Thymus (tissue), 11 donors: Measurements from ENCODE around the gene RASSF10. TPM values are rescaled to one million over a fixed set of nuclear protein-coding genes. Genes with fewer than 3 reads are reported as not detected.

Experiments used
- DNase-seq, 9 donors: peaks; one replicate each; pipeline ENCODE4 v3.0.0-alpha.2; 2013; ENCODE audit warnings: low spot score in 9 of 9, low read depth in 6 of 9, missing footprints in 1 of 9
- H3K27ac ChIP-seq, 2 donors: one replicate each; pipeline ENCODE4 v1.5.1; 2013; ENCODE audit warnings: control low read depth in 1 of 2, low read depth in 1 of 2, low read length in 1 of 2, mild to moderate bottlenecking in 1 of 2, moderate library complexity in 1 of 2
- H3K27me3 ChIP-seq, 2 donors: one replicate each; pipeline ENCODE4 v1.5.1; 2013; ENCODE audit warnings: low read length in 1 of 2; ENCODE audit not compliant: control insufficient read depth in 2 of 2, insufficient read depth in 1 of 2
- H3K36me3 ChIP-seq, 2 donors: one replicate each; pipeline ENCODE4 v1.5.1; 2013; ENCODE audit warnings: low read length in 1 of 2, mild to moderate bottlenecking in 1 of 2, moderate library complexity in 1 of 2; ENCODE audit not compliant: control insufficient read depth in 2 of 2, insufficient read depth in 2 of 2
- H3K4me1 ChIP-seq, 2 donors: one replicate each; pipeline ENCODE4 v1.5.1; 2013; ENCODE audit warnings: low read length in 2 of 2; ENCODE audit not compliant: control insufficient read depth in 2 of 2, insufficient read depth in 2 of 2
- H3K4me3 ChIP-seq, 2 donors: one replicate each; pipeline ENCODE4 v1.5.1; 2013; ENCODE audit warnings: low read length in 2 of 2, control low read depth in 1 of 2, mild to moderate bottlenecking in 1 of 2
- H3K9me3 ChIP-seq, 2 donors: one replicate each; pipeline ENCODE4 v1.5.1; 2013; ENCODE audit warnings: low read length in 1 of 2, mild to moderate bottlenecking in 1 of 2; ENCODE audit not compliant: control insufficient read depth in 2 of 2, insufficient read depth in 1 of 2
- WGBS: extraction: QIAGEN DNeasy Blood & Tissue Kit; methylation state at CpG from one replicate; pipeline ENCODE4 v1.1.7; 2013; 5-methylcytosine and 5-hydroxymethylcytosine counted together
- polyA plus RNA-seq: library from polyadenylated mRNA; stranded (reverse); fragments of 200-250 nt; gene quantifications from one replicate; pipeline ENCODE4 v1.2.3, GENCODE V29; 2013
- total RNA-seq: library from RNA; stranded (reverse); fragments of 120-200 nt; gene quantifications from one replicate; pipeline ENCODE4 v1.2.4, GENCODE V29; 2013
- donor health status: healthy.

Gene RASSF10
- total and polyA plus RNA-seq, 2 donors, result 0.73 to 2.8 TPM

DNA sequence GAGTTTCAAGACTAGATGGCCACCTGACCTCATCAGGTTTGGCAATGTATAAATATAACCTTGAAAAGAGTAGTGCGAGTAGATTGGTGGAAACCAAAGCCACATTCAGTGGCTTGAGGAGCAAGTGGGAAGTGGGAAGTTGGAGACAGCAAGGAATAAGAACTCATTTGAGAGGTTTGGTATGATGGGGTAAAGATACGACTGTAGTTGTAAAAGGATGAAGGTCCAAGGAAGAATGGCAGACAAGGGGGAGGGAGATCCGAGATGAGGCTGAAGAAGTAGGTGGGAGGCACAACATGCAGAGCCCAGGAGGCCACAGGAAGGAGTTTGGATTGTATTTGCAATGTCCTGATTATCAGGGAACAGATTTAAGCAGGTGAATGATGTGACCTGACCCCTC, 20.8 kb downstream of the RASSF10 start:
- no peaks in the 10 kb centered on the region for H3K36me3 ChIP-seq
- H3K27me3 ChIP-seq, result no peaks in the 10 kb centered on the region
- no peaks in the 10 kb centered on the region for H3K9me3 ChIP-seq
- WGBS, result 94% methylated on average over 3 of the region's 3 CpGs
- H3K4me1 ChIP-seq, result no peaks in the 10 kb centered on the region
- no peak overlapping the region for H3K27ac ChIP-seq
- no peak for DNase-seq
- no peak overlapping the region for H3K4me3 ChIP-seq

DNA sequence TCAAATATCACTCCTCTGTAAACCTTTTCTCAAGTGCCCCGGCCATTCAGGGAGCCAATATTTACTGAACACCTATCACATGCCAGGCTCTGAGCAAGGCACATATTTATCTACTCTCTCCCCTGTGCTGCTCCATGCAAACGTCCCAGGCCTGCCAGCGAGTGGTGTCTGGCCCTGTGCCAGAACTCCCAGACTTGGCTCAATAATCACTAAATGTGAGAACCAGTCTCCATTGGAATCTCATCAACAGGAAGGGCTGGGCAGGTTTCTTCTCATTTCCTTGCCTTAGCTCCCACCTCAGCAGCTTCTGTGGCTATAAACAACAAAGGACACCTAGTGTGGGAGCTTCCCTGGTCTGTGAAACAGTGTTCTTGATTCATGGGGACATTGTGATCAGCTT, 21.7 kb downstream of the RASSF10 start:
- Histone ChIP-seq H3K9me3 (no peaks in the 10 kb centered on the region), H3K27me3 (no peaks in the 10 kb centered on the region), H3K27ac (no peak overlapping the region), H3K4me3 (no peak overlapping the region), H3K4me1 (no peaks in the 10 kb centered on the region), H3K36me3 (no peaks in the 10 kb centered on the region)
- WGBS, result 80% methylated on average over 3 of the region's 3 CpGs
- no peak for DNase-seq

DNA sequence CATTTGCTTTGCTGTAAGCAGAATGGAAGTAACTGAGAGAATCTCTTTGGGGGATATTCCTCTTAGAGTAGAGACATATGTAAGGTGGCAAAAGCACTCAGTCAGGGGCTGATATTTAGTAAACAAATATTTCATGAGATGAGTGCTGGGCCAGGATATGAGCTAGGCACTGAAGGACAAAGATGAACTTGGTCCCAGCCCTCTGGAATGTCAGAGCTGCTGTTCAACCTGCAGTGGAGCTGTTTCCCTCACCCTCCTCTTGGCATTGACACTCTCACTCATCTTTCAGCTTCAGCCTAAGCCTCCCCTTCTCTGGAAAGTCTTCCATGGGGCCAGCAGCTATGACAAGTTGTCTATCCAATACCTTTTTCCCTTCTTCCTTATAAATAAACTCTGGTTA, 22.2 kb downstream of the RASSF10 start:
- Histone ChIP-seq H3K4me3 (no peak overlapping the region), H3K27me3 (no peaks in the 10 kb centered on the region), H3K36me3 (no peaks in the 10 kb centered on the region), H3K27ac (no peak overlapping the region), H3K9me3 (no peaks in the 10 kb centered on the region), H3K4me1 (no peaks in the 10 kb centered on the region)
- no peak for DNase-seq

DNA sequence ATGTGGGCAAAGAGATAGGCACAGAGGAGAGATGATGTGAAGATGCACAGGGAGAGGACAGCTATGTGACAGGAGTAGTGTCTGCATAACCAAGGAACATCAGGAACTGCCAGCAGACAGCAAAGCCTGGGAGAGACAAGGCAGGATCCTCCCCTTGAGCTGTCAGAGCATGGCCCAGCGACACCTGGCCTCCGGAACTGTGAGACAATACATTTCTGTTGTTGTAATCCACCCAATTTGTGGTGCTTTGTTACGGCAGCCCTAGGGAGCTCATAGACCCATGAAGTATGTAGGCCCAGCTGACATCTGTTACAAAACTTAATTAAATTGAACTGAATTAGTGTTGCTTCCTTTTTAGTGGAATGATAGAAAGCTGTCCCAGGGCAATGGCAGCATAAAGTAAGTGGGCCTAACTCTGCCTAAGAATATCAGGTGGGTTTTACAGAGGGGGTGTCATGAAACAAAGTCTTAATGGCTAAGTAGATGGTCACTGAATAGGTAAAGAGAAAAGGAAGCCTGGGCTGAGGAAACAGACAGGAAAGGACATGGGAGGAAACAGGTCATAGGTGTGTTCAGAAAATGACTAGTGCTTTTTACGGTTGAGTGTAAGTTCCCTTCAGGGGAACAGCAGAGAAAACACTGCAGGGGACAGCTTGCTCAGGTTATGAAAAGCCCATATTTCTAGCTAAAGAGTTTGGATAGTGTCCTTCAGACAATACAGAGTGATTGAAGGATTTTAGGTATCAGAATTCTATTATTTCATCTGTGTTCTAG, 24.8 kb downstream of the RASSF10 start:
- WGBS, result 94% methylated on average over 4 of the region's 4 CpGs
- Histone ChIP-seq H3K9me3 (no peaks in the 10 kb centered on the region), H3K4me3 (no peak overlapping the region), H3K27me3 (no peaks in the 10 kb centered on the region), H3K27ac (no peak overlapping the region), H3K4me1 (no peaks in the 10 kb centered on the region), H3K36me3 (no peaks in the 10 kb centered on the region)
- no peak for DNase-seq

DNA sequence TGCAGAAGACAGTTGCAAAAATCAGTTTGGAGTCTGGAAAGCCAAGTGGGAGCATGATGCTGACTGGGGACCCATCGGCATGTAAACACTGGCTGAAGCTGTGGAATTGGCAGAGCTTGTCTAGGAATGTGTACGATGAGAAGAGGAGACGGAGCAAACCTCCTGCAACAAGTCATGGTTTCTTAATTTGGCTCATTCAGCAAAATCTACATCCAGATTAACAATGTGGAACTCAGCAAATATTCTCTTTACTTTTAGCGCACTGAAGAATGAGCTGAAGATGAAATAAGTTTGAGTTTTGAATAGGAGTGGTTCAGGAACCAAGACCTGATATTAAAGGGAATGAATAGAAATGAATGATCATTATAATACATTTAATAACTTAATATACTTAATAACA, 26.6 kb downstream of the RASSF10 start:
- whole genome bisulfite sequencing, result 92% methylated on average over 4 of the region's 4 CpGs
- Histone ChIP-seq H3K36me3 (no peaks in the 10 kb centered on the region), H3K4me1 (no peaks in the 10 kb centered on the region)

DNA sequence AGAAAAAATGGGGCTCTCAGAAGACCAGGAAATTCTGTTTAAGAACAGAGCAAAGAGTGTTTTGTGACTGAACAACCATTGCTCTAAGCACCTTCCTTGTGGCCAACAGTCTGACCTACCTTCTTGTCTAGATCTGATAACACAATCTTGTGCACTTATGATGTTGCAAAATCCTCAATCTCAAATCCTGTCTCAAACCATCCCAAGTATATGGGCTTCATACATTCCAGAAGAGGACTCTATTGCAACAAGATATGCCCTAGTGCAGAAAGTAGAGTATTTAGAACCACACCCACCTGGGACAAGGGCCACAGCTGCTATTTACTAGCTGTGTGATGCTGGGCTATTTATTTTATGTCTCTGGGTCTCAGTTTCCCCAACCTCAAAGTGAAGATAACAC, 27.1 kb downstream of the RASSF10 start:
- no peak overlapping the region for H3K27ac ChIP-seq
- no peak for DNase-seq

More for the DNA sequence above, 26.6 kb downstream of the RASSF10 start:
- no peak for DNase-seq
- no peak overlapping the region for H3K27ac ChIP-seq
- no peaks in the 10 kb centered on the region for H3K9me3 ChIP-seq
- no peaks in the 10 kb centered on the region for H3K27me3 ChIP-seq
- no peak overlapping the region for H3K4me3 ChIP-seq

DNA sequence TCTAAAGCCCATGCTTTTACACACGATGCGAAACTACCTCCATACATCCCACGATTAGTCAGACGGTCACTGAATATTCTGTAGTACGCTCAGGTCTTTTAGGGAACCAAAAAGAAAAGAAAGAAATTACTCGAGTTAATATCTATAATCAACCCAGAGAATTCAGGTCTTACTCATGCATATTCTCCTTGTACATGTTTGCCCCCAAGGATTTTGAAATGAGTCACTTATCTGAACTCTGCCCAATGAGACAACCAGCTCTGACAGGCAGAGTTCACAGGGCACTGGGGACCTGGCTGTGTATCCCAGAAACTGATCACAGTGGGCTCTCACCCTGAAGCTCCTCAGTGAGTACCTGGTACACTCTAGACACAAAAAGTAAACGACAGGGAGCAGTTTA, 29.2 kb downstream of the RASSF10 start:
- 96% methylated on average over 7 of the region's 7 CpGs for WGBS

More for the DNA sequence above, 27.1 kb downstream of the RASSF10 start:
- no peaks in the 10 kb centered on the region for H3K4me1 ChIP-seq
- H3K4me3 ChIP-seq, result no peak overlapping the region
- no peaks in the 10 kb centered on the region for H3K36me3 ChIP-seq
- no peaks in the 10 kb centered on the region for H3K9me3 ChIP-seq
- no peaks in the 10 kb centered on the region for H3K27me3 ChIP-seq

DNA sequence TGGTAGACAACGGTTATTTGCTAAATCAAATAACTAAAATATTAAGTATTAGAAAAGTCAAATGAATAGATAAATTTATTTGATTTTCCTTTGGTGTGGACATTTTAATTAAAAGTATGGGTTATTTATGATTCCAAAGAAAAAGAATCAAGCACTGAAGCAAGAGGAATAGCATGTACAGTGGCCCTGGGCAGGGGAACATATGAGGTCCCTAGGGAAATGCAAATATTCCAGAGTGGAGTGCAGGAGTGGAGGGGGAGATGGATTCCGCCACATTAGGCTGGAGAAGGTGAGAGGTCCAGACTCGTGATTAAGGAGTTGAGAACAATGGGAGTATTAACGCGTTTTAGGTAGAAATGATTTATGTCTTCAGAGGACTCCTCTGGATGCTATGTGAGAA, 30.0 kb downstream of the RASSF10 start:
- no peak overlapping the region for H3K4me3 ChIP-seq
- no peaks in the 10 kb centered on the region for H3K9me3 ChIP-seq
- 96% methylated on average over 5 of the region's 5 CpGs for WGBS
- H3K27ac ChIP-seq, result no peak overlapping the region
- H3K27me3 ChIP-seq, result no peaks in the 10 kb centered on the region
- H3K36me3 ChIP-seq, result no peaks in the 10 kb centered on the region
- DNase-seq, result no peak
- H3K4me1 ChIP-seq, result no peaks in the 10 kb centered on the region

More for the DNA sequence above, 29.2 kb downstream of the RASSF10 start:
- H3K36me3 ChIP-seq, result no peaks in the 10 kb centered on the region
- no peak overlapping the region for H3K27ac ChIP-seq
- no peaks in the 10 kb centered on the region for H3K4me1 ChIP-seq
- no peak for DNase-seq
- H3K9me3 ChIP-seq, result no peaks in the 10 kb centered on the region
- no peaks in the 10 kb centered on the region for H3K27me3 ChIP-seq
- H3K4me3 ChIP-seq, result no peak overlapping the region

DNA sequence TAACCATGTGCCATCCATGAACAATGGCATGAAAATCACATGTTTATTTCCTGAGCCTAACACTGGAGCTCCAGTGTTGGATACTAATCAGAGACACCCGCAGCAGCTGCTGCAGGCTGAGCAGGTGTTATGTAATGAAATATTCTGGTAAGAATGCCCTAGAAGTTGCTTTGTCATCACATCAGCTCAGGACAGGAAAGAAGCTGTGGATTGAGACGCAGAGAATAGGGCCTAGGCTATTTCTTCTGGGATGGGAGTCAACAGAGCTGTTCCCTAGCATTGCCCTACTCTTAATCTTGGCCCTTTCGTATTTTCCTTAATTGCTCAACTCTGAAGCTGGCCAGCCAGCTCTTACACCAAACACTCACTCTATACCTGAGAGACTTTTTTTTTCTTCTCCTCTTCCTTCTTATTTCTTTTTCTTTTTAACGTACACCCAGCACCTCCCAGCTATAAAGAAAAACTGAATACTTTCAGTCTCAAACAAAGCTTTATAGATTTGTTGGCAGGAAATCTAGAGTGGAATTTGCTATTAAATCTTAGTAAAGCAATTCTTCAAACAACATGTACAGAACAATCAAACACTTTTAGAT, 31.9 kb downstream of the RASSF10 start:
- DNase-seq, result no peak
- WGBS, result 43% methylated on average over 4 of the region's 4 CpGs
- H3K4me1 ChIP-seq, result no peaks in the 10 kb centered on the region
- H3K27ac ChIP-seq, result no peak overlapping the region
- H3K9me3 ChIP-seq, result no peaks in the 10 kb centered on the region
- H3K4me3 ChIP-seq, result no peak overlapping the region
- no peaks in the 10 kb centered on the region for H3K36me3 ChIP-seq
- no peaks in the 10 kb centered on the region for H3K27me3 ChIP-seq
